Calu3 (cell line): Measurements from ENCODE around the gene DPYD. TPM values are rescaled to one million over a fixed set of nuclear protein-coding genes. Genes with fewer than 3 reads are reported as not detected.

Source experiments
- BruUV-seq: library from RNA; stranded (reverse); fragments of 400-500 nt; replicated peaks from 2 replicates; lab custom pipeline; 2021; lab: Mats Ljungman, UMichigan
- CTCF ChIA-PET: fragments of 300-600 bp; sonication (Branson Sonifier 250); formaldehyde crosslinking; loops from one replicate; lab custom pipeline; 2022; ENCODE audit warnings: antibody characterized with exemption; lab: Charles Lee
- DNase-seq: peaks from one replicate; pipeline ENCODE4 v3.0.0; 2022
- H3K27ac Mint-ChIP-seq: one replicate; pipeline ENCODE4 v1.8.0; 2022; ENCODE audit warnings: mixed read lengths; ENCODE audit not compliant: unreplicated experiment
- H3K27me3 Mint-ChIP-seq: one replicate; pipeline ENCODE4 v1.8.0; 2022; ENCODE audit warnings: mixed read lengths; ENCODE audit not compliant: unreplicated experiment
- H3K36me3 Mint-ChIP-seq: one replicate; pipeline ENCODE4 v1.8.0; 2022; ENCODE audit warnings: mild to moderate bottlenecking, moderate library complexity, mixed read lengths; ENCODE audit not compliant: insufficient read depth, unreplicated experiment
- H3K4me1 Mint-ChIP-seq: one replicate; pipeline ENCODE4 v1.8.0; 2022; ENCODE audit warnings: mild to moderate bottlenecking, low read depth, mixed read lengths; ENCODE audit not compliant: unreplicated experiment
- H3K4me3 Mint-ChIP-seq: one replicate; pipeline ENCODE4 v1.8.0; 2022; ENCODE audit warnings: mild to moderate bottlenecking, low read depth, moderate library complexity, mixed read lengths; ENCODE audit not compliant: unreplicated experiment
- H3K9me3 Mint-ChIP-seq: one replicate; pipeline ENCODE4 v1.8.0; 2022; ENCODE audit warnings: low read depth, mixed read lengths; ENCODE audit not compliant: unreplicated experiment
- intact Hi-C: fragments of 100-400 bp; cut with micrococcal nuclease; formaldehyde crosslinking; loops from one replicate; pipeline ENCODE4 v1.10.0; 2022; ENCODE audit not compliant: unreplicated experiment
- total RNA-seq: library from RNA; stranded (reverse); gene quantifications from 2 replicates; pipeline ENCODE4 v1.2.3, GENCODE V29; 2022
- TF ChIP-seq, protein P1 (sequence below): fragments of 200-600 bp; IDR thresholded peaks from one replicate; pipeline ENCODE4 v1.8.0; 2022; ENCODE audit warnings: antibody characterized with exemption; ENCODE audit not compliant: unreplicated experiment

Gene DPYD
- total RNA-seq, 1 experiment from 2014 or later, result 15.6 TPM

DNA sequence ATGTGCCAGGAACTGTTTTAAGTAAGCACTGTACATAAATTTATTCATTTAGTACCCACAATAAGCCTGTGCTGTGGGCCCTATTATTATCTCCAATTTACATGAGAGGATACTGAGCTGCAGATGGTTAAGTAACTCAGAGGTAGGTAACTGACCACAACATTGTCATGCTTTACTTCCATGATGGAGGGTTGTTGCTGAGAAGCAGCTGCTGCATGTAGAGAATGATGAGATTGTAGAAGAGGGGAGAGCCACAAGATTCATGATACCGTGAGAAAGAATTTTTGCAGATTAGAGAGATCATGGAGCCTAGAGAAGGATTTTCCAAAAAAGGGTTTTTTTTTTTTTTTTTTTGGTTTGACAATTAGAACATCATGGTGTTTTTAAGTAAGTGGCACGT is 886.2 kb downstream of the DPYD start:
- CTCF ChIA-PET, result interaction anchor here (0.7 kb wide), 1 partner anchor 17 kb away, joined by 5 read pairs; no protein-coding TSS in a partner anchor
- intact Hi-C loops, result no loop called here
- no TSS peak for BruUV-seq

DNA sequence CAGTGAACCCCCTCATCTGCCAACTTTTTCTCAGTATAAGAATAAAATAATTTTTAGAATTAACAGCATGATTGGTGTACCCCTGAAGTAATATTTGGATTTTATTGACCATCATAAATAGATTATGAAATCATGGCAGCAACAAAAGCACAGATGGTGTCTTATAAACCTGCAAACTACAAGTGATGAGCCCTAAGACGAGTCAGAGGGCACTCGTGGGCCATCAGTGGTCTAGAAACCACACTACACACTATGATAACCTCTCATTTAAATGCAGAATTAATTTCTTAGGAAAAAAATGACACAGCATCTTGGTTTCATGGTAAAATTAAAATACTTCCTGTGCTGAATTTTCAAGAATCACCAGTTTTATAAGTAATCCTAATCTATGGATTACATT is 886.9 kb downstream of the DPYD start:
- TF ChIP-seq, protein P1, sequence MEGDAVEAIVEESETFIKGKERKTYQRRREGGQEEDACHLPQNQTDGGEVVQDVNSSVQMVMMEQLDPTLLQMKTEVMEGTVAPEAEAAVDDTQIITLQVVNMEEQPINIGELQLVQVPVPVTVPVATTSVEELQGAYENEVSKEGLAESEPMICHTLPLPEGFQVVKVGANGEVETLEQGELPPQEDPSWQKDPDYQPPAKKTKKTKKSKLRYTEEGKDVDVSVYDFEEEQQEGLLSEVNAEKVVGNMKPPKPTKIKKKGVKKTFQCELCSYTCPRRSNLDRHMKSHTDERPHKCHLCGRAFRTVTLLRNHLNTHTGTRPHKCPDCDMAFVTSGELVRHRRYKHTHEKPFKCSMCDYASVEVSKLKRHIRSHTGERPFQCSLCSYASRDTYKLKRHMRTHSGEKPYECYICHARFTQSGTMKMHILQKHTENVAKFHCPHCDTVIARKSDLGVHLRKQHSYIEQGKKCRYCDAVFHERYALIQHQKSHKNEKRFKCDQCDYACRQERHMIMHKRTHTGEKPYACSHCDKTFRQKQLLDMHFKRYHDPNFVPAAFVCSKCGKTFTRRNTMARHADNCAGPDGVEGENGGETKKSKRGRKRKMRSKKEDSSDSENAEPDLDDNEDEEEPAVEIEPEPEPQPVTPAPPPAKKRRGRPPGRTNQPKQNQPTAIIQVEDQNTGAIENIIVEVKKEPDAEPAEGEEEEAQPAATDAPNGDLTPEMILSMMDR, result no peak
- Mint-ChIP-seq H3K27ac (no peak overlapping the region), H3K4me3 (no peak overlapping the region), H3K4me1 (no peaks in the 10 kb centered on the region), H3K27me3 (no peaks in the 10 kb centered on the region), H3K36me3 (no peaks in the 10 kb centered on the region), H3K9me3 (no peaks in the 10 kb centered on the region)
- BruUV-seq, result no TSS peak
- intact Hi-C loops, result no loop called here
- no peak for DNase-seq
- CTCF ChIA-PET, result no interaction called here

More for the DNA sequence above, 886.2 kb downstream of the DPYD start:
- Mint-ChIP-seq H3K4me1 (no peaks in the 10 kb centered on the region), H3K27me3 (no peaks in the 10 kb centered on the region), H3K27ac (no peak overlapping the region), H3K4me3 (no peak overlapping the region), H3K36me3 (no peaks in the 10 kb centered on the region), H3K9me3 (no peaks in the 10 kb centered on the region)
- no peak for DNase-seq
- TF ChIP-seq, protein P1, result no peak
